ENCODE measurements around the gene MTA3. TPM values are rescaled to one million over a fixed set of nuclear protein-coding genes. Genes with fewer than 3 reads are reported as not detected.

The MTA3 gene
- total RNA-seq, 1 donor from 2014 or later: 34.3 TPM

- H3K9me3 ChIP-seq: no peaks in the 10 kb centered on the region
- peaks cover 5% of the 10 kb centered on the region for H3K4me1 ChIP-seq
- no peak overlapping the region for H3K4me3 ChIP-seq
- no peaks in the 10 kb centered on the region for H3K27me3 ChIP-seq
- no peak for TF ChIP-seq CTCF (IDR thresholded peaks at IDR 0.05)
- ATAC-seq: no peak
- H3K27ac ChIP-seq: no peak overlapping the region
- no peak for DNase-seq
- H3K36me3 ChIP-seq: no peaks in the 10 kb centered on the region
- intact Hi-C loops (cut with DNase I): no loop called here
These were observed 174.6 kb downstream of the MTA3 start for GRCh38 chr2:42742740-42743658.

DNA sequence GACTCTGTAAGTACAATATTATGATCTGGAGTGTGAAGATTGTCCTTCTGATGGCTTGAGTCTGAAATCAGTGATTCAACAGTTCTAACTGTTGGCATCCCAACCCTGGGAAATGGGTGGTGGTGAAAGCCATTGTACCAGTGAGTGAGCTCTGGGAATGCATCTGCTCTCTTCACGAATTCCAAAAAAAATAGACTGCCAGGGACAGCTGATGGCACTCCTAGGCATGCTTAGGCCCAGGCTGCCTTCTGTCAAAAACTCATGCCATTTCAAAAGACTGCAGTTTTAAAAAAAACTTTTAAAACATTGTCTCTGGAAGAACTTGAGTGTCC, 175.2 kb downstream of the MTA3 start:
- H3K27ac ChIP-seq: no peak overlapping the region
- H3K4me3 ChIP-seq: no peak overlapping the region
- TF ChIP-seq CTCF (IDR thresholded peaks at IDR 0.05): no peak
- no peaks in the 10 kb centered on the region for H3K27me3 ChIP-seq
- ATAC-seq (no peak), DNase-seq (no peak)
- H3K4me1 ChIP-seq: peaks cover 5% of the 10 kb centered on the region
- no peaks in the 10 kb centered on the region for H3K9me3 ChIP-seq
- no peaks in the 10 kb centered on the region for H3K36me3 ChIP-seq
- intact Hi-C loops (cut with DNase I): no loop called here

DNA sequence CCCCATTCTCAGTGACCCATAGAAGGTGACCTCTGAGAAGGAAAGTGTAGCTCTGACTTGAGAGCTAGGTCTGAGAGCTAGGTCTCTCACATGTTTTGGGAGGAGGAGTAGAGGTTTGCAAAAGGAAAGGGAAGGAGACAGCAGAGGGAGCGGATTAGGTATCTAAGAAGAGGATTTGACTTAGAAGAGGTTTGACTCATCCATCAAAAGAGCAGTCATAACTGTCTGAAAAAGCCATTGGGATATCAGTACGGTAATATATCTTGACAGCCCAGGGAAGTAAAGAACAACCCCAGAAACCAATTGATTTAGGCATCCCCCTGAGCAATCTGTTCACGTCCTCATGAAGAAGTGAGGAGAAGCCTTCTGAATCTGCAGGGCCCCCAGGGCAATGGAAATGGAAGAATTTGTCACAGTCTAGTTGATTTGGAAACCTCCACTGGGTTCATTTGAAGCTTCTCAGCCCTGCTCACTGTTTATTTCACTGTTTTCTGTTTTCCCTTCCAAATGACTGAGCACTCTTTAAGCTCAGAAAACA, 176.2 kb downstream of the MTA3 start:
- no peak for ATAC-seq
- Histone ChIP-seq H3K27me3 (no peaks in the 10 kb centered on the region), H3K9me3 (no peaks in the 10 kb centered on the region), H3K36me3 (no peaks in the 10 kb centered on the region), H3K4me1 (peaks cover 5% of the 10 kb centered on the region), H3K4me3 (no peak overlapping the region), H3K27ac (no peak overlapping the region)
- intact Hi-C loops (cut with DNase I): no loop called here
- no peak for TF ChIP-seq CTCF (IDR thresholded peaks at IDR 0.05)
- DNase-seq: no peak

- H3K27ac ChIP-seq: no peak overlapping the region
These were observed 179.0 kb downstream of the MTA3 start for GRCh38 chr2:42747422-42747821.

DNA sequence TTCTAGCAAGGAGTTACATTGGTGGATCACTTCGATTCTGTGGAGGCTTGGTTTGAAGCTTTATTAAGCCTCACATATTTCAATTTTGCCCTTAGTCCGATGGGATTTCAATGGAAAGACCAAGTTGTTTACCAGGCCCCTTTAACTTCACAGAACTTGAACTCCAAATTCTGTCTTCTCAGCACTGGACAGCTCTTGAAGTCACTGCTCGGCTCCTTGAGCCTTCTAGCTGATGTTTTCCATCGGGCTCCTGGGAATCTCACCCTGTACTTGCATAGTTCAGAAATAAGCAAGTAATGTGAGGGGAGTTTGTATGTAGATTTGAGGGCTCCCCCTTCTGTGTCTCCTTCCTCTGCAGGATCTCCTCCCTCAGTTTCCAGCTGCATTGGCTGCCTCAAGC, 180.4 kb downstream of the MTA3 start:
- DNase-seq (no peak), ATAC-seq (no peak)
- Histone ChIP-seq H3K4me3 (no peak overlapping the region), H3K4me1 (peaks cover 15% of the 10 kb centered on the region), H3K27ac (no peak overlapping the region), H3K27me3 (no peaks in the 10 kb centered on the region), H3K9me3 (no peaks in the 10 kb centered on the region), H3K36me3 (no peaks in the 10 kb centered on the region)
- intact Hi-C loops (cut with DNase I): no loop called here
- TF ChIP-seq CTCF (IDR thresholded peaks at IDR 0.05): no peak

More at GRCh38 chr2:42747422-42747821, 179.0 kb downstream of the MTA3 start:
- Histone ChIP-seq H3K4me1 (peaks cover 12% of the 10 kb centered on the region), H3K9me3 (no peaks in the 10 kb centered on the region), H3K36me3 (no peaks in the 10 kb centered on the region), H3K27me3 (no peaks in the 10 kb centered on the region), H3K4me3 (no peak overlapping the region)
- ATAC-seq (peak; percentile 65), DNase-seq (no peak)
- no peak for TF ChIP-seq CTCF (IDR thresholded peaks at IDR 0.05)
- intact Hi-C loops (cut with DNase I): no loop called here

Data from upper lobe of right lung (tissue), 1 donor.